LNCaP clone FGC (cell line): Measurements from ENCODE around the gene TRIP12.
"Not testable (repeated sequence)": the region's sequence is repeated elsewhere in the genome, so short reads cannot be mapped to it uniquely, and the experiment has no call there.

Experiments
- DNase-seq: peaks from one replicate; pipeline ENCODE4 v3.0.0-alpha.2; 2011; ENCODE audit warnings: low read depth
- H3K4me3 ChIP-seq: 2 replicates; pipeline ENCODE4 v1.5.1; 2011; ENCODE audit warnings: mild to moderate bottlenecking, low read depth, low read length, control low read depth
- CTCF ChIP-seq: IDR thresholded peaks from 2 replicates; pipeline ENCODE4 v1.5.1; 2012; ENCODE audit warnings: mild to moderate bottlenecking; ENCODE audit not compliant: control insufficient read depth, insufficient read depth; ENCODE audit errors: extremely low read depth

Gene TRIP12

GRCh38 chr2:229921892-229922448 lies at the start of gene TRIP12:
TSS of gene TRIP12 (minus strand) at chr2:229922009. CDS start at chr2:229880079, 41,930 bp downstream.
- H3K4me3 ChIP-seq: peak within 1 kb of the TSS; percentile 83
- no peak for TF ChIP-seq CTCF
- peak; percentile 90 for DNase-seq

GRCh38 chr2:229971298-229971790 lies 49.5 kb upstream of the TRIP12 start:
- no peak for TF ChIP-seq CTCF
- no peak for DNase-seq
- H3K4me3 ChIP-seq: no peak overlapping the region

- no peak for DNase-seq
- H3K4me3 ChIP-seq: no peak overlapping the region
- TF ChIP-seq CTCF: no peak
Observed at GRCh38 chr2:229970406-229970805, 48.6 kb upstream of the TRIP12 start.

- no peak for DNase-seq
- H3K4me3 ChIP-seq: no peak overlapping the region
- no peak for TF ChIP-seq CTCF
Observed at GRCh38 chr2:229969921-229970320, 48.1 kb upstream of the TRIP12 start.

GRCh38 chr2:229963596-229963995 lies 41.8 kb upstream of the TRIP12 start:
- not testable (repeated sequence) for H3K4me3 ChIP-seq, DNase-seq

GRCh38 chr2:229956491-229956890 lies 34.7 kb upstream of the TRIP12 start:
- no peak for DNase-seq
- TF ChIP-seq CTCF: no peak
- no peak overlapping the region for H3K4me3 ChIP-seq

GRCh38 chr2:229955663-229956062 lies 33.9 kb upstream of the TRIP12 start:
- no peak for TF ChIP-seq CTCF
- H3K4me3 ChIP-seq: no peak overlapping the region
- no peak for DNase-seq
